ENCODE measurements around the gene FKBP2. TPM values are rescaled to one million over a fixed set of nuclear protein-coding genes. Genes with fewer than 3 reads are reported as not detected.

Gene FKBP2
- total and polyA plus RNA-seq, 2 of the 13 experiments (the other 11 are each of a cell fraction or from before 2014, with no cell fraction given), result 30.1 to 53.3 TPM

DNA sequence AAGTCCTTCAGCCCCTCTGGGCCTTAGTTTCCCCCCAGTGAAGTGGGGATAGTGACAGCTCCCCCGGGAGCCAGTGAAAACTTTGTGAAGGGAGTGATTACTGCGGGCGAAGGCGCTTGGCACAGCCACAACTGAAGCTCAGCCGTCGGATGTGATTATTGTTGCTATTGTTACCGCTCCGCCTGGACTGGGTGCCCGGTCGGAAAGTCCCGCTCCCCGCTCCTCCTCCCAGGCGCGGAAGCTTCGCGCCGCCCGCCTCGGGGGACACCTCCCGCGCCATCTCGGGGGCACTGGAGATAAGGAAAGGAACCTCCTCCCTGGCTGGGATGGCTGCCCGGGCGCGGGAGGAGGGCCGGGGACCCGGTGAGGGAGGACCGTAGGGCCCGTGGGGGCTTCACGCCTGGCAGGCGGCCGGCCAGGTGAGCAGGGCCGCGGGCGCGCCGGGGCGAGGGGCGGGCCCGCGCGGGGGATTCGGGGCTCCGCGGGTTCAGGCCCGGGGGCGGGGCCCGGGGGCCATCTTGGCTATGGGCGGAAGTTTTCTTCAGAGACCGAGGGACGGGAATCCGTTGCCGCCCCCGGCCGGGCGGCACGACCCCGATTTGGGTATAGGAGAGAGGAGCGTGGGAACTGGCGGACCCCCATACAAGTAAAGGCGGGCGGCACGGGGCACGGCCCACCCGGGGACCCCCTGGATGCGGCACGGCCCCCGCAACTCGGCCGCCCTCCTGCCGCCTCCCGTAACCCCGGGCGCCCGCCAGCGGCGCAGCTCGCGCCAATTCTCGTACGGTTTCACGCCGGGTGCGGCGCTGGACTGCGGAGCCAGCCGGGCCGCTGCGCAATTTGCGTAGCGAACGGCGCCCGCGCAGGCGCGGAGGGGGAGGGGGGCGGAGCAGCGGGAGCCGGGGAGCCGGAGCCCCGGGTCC lies 44.3 kb downstream of the FKBP2 start, which contains the start of gene GPR137 (continued):
- TF ChIP-seq HOXA7 (CRISPR knock-in tag; IDR thresholded peaks at IDR 0.05), result no peak
- no peak for TF ChIP-seq HMGA1 (CRISPR knock-in tag; conservative IDR thresholded peaks at IDR 0.05)
- TF ChIP-seq FOXP1 (IDR thresholded peaks at IDR 0.05), result no peak
- no peak for TF ChIP-seq FOXP1 (CRISPR knock-in tag; IDR thresholded peaks at IDR 0.05)
- TF ChIP-seq NR2F1 (CRISPR knock-in tag; IDR thresholded peaks at IDR 0.05), result no peak
- TF ChIP-seq NFYC (CRISPR knock-in tag; IDR thresholded peaks at IDR 0.05), result no peak
- no peak for TF ChIP-seq PRPF4 (IDR thresholded peaks at IDR 0.05; ENCODE audit: low read depth, low read length, poor library complexity, severe bottlenecking)
- TF ChIP-seq TCF12 (IDR thresholded peaks at IDR 0.05), result no peak
- peak; percentile 13; the same call in 1 of the 2 replicates for TF ChIP-seq TCF12 (CRISPR knock-in tag; IDR thresholded peaks at IDR 0.05)
- TF ChIP-seq NFATC3 (CRISPR knock-in tag; IDR thresholded peaks at IDR 0.05), result no peak
- no peak for TF ChIP-seq HOXA5 (CRISPR knock-in tag; IDR thresholded peaks at IDR 0.05)
- TF ChIP-seq KAT8 (CRISPR knock-in tag; IDR thresholded peaks at IDR 0.05), result 0 out of 2 replicates have a peak, but pooled peaks have one; percentile 9
- TF ChIP-seq NAIF1 (CRISPR knock-in tag; IDR thresholded peaks at IDR 0.05; ENCODE audit: borderline replicate concordance), result peak; percentile 100
- TF ChIP-seq CEBPB (IDR thresholded peaks at IDR 0.05; ENCODE audit: borderline replicate concordance, low read depth, low read length), result no peak
- no peak for TF ChIP-seq ZNF552 (CRISPR knock-in tag; IDR thresholded peaks at IDR 0.05; ENCODE audit: borderline replicate concordance)
- TF ChIP-seq ZNF274 (CRISPR knock-in tag; IDR thresholded peaks at IDR 0.05), result no peak; the same call in 1 of the 2 replicates
- TF ChIP-seq ZFAT (CRISPR knock-in tag; conservative IDR thresholded peaks at IDR 0.05), result no peak
- peak; percentile 21; the same call in 1 of the 2 replicates for TF ChIP-seq ISL2 (CRISPR knock-in tag; IDR thresholded peaks at IDR 0.05)
- TF ChIP-seq, protein P1, sequence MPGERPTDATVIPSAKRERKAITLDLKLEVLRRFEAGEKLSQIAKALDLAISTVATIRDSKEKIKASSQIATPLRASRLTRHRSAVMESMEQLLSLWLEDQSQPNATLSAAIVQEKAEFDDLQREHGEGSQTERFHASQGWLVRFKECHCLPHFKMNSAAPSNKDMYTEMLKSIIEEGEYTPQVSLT (CRISPR knock-in tag; IDR thresholded peaks at IDR 0.05; ENCODE audit: borderline replicate concordance, low read depth), result no peak
- TF ChIP-seq, protein P2, sequence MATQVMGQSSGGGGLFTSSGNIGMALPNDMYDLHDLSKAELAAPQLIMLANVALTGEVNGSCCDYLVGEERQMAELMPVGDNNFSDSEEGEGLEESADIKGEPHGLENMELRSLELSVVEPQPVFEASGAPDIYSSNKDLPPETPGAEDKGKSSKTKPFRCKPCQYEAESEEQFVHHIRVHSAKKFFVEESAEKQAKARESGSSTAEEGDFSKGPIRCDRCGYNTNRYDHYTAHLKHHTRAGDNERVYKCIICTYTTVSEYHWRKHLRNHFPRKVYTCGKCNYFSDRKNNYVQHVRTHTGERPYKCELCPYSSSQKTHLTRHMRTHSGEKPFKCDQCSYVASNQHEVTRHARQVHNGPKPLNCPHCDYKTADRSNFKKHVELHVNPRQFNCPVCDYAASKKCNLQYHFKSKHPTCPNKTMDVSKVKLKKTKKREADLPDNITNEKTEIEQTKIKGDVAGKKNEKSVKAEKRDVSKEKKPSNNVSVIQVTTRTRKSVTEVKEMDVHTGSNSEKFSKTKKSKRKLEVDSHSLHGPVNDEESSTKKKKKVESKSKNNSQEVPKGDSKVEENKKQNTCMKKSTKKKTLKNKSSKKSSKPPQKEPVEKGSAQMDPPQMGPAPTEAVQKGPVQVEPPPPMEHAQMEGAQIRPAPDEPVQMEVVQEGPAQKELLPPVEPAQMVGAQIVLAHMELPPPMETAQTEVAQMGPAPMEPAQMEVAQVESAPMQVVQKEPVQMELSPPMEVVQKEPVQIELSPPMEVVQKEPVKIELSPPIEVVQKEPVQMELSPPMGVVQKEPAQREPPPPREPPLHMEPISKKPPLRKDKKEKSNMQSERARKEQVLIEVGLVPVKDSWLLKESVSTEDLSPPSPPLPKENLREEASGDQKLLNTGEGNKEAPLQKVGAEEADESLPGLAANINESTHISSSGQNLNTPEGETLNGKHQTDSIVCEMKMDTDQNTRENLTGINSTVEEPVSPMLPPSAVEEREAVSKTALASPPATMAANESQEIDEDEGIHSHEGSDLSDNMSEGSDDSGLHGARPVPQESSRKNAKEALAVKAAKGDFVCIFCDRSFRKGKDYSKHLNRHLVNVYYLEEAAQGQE (IDR thresholded peaks at IDR 0.05; ENCODE audit: borderline replicate concordance in 1 of 2, low read depth in 1 of 2, low read length in 2 of 2), result no peak
- no peak for TF ChIP-seq SALL2 (CRISPR knock-in tag; IDR thresholded peaks at IDR 0.05)
- TF ChIP-seq ZNF724P (CRISPR knock-in tag; IDR thresholded peaks at IDR 0.05; ENCODE audit: borderline replicate concordance), result no peak; the same call in 1 of the 2 replicates
- TF ChIP-seq, protein P3, sequence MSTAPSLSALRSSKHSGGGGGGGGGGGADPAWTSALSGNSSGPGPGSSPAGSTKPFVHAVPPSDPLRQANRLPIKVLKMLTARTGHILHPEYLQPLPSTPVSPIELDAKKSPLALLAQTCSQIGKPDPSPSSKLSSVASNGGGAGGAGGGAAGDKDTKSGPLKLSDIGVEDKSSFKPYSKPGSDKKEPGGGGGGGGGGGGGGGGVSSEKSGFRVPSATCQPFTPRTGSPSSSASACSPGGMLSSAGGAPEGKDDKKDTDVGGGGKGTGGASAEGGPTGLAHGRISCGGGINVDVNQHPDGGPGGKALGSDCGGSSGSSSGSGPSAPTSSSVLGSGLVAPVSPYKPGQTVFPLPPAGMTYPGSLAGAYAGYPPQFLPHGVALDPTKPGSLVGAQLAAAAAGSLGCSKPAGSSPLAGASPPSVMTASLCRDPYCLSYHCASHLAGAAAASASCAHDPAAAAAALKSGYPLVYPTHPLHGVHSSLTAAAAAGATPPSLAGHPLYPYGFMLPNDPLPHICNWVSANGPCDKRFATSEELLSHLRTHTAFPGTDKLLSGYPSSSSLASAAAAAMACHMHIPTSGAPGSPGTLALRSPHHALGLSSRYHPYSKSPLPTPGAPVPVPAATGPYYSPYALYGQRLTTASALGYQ (CRISPR knock-in tag; IDR thresholded peaks at IDR 0.05), result no peak
- TF ChIP-seq ZNF891 (CRISPR knock-in tag; IDR thresholded peaks at IDR 0.05), result no peak
- TF ChIP-seq ZNF510 (CRISPR knock-in tag; IDR thresholded peaks at IDR 0.05; ENCODE audit: low read depth), result no peak
- no peak for TF ChIP-seq SATB2 (CRISPR knock-in tag; IDR thresholded peaks at IDR 0.05)

Data from HepG2 (cell line).